HepG2 (cell line): ENCODE results near the gene SATB1. TPM values are rescaled to one million over a fixed set of nuclear protein-coding genes. Genes with fewer than 3 reads are reported as not detected.

Source experiments
- ATAC-seq: fragments of 200-7000 bp; cut with Tn5 transposase; 3 replicates; pipeline ENCODE4 v1.9.1; 2020; ENCODE audit warnings: mild to moderate bottlenecking, moderate library complexity
- BruUV-seq: library from RNA; stranded (reverse); fragments of 400-500 nt; replicated peaks from 2 replicates; lab custom pipeline; 2021; lab: Mats Ljungman, UMichigan
- CTCF ChIA-PET: fragments of 300-600 bp; formaldehyde crosslinking; extraction: SDS; loops from one replicate; lab custom pipeline; 2021; ENCODE audit warnings: low total read pairs, inconsistent platforms, low intra/inter-chr PET ratio; lab: Yijun Ruan, JAX
- POLR2A ChIA-PET: fragments of 350-600 bp; sonication (Branson Sonifier 250); formaldehyde crosslinking; loops from one replicate; lab custom pipeline; 2020; ENCODE audit warnings: antibody characterized with exemption, inconsistent platforms; lab: Yijun Ruan, JAX
- DNase-seq: peaks from one replicate; pipeline ENCODE4 v3.0.0-alpha.2; 2015; ENCODE audit warnings: low spot score
- FAIRE-seq: peaks from 3 replicates; lab custom pipeline; 2011; peaks lifted over from hg19 to GRCh38; lab: Jason Lieb, UNC
- H2AFZ ChIP-seq: one replicate; pipeline ENCODE4 v1.6.1; 2011; ENCODE audit warnings: low read length, inconsistent platforms
- H3K27ac ChIP-seq: fragments of 300-600 bp; 3 replicates; pipeline ENCODE4 v1.8.0; 2011; ENCODE audit warnings: mixed run types, mild to moderate bottlenecking, mixed read lengths, low read length, inconsistent platforms; ENCODE audit not compliant: insufficient read depth; ENCODE audit errors: extremely low read length
- H3K27me3 ChIP-seq, 2 experiments: fragments of 200-600 bp in 1 of 2; 2 replicates in 1 of 2; 3 replicates in 1 of 2; pipeline versions ENCODE4 v1.6.0 to v1.8.0; 2011; ENCODE audit warnings: low read length in 2 of 2, mild to moderate bottlenecking in 2 of 2, moderate library complexity in 2 of 2, inconsistent platforms in 1 of 2; ENCODE audit not compliant: insufficient read depth in 2 of 2, control insufficient read depth in 1 of 2
- H3K36me3 ChIP-seq, 2 experiments: fragments of 200-600 bp in 1 of 2; replicated peaks in 1 of 2; 2 replicates in 1 of 2; 3 replicates in 1 of 2; pipeline versions ENCODE4 v1.5.1 to v1.8.0; 2011; ENCODE audit warnings: low read length in 2 of 2, inconsistent platforms in 1 of 2; ENCODE audit not compliant: insufficient read depth in 2 of 2, control insufficient read depth in 1 of 2
- H3K4me1 ChIP-seq: 2 replicates; pipeline ENCODE4 v1.5.1; 2012; ENCODE audit warnings: low read length, inconsistent platforms; ENCODE audit not compliant: insufficient read depth
- H3K4me2 ChIP-seq: 2 replicates; pipeline ENCODE4 v1.6.0; 2011; ENCODE audit warnings: low read depth, low read length, inconsistent platforms
- H3K4me3 ChIP-seq, 3 experiments: fragments of 200-600 bp in 1 of 3; sonication (generic), shearing (Covaris generic) in 1 of 3; replicated peaks in 1 of 3; 2 replicates each; pipeline ENCODE4 v1.5.1; 2011 to 2016; ENCODE audit warnings: low read length in 3 of 3, inconsistent platforms in 2 of 3, low read depth in 2 of 3, mild to moderate bottlenecking in 2 of 3, control low read depth in 1 of 3, mixed read lengths in 1 of 3; ENCODE audit not compliant: insufficient read depth in 1 of 3
- H3K79me2 ChIP-seq: one replicate; pipeline ENCODE4 v1.6.1; 2011; ENCODE audit warnings: low read length, inconsistent platforms; ENCODE audit not compliant: insufficient read depth
- H3K9ac ChIP-seq: 2 replicates; pipeline ENCODE4 v1.6.0; 2011; ENCODE audit warnings: mild to moderate bottlenecking, low read depth, low read length, inconsistent platforms; ENCODE audit not compliant: insufficient read depth
- H3K9me3 ChIP-seq: 2 replicates; pipeline ENCODE4 v1.5.1; 2012; ENCODE audit warnings: mild to moderate bottlenecking, low read length
- H4K20me1 ChIP-seq: 2 replicates; pipeline ENCODE4 v1.6.0; 2011; ENCODE audit warnings: inconsistent platforms, mild to moderate bottlenecking, low read length, moderate library complexity; ENCODE audit not compliant: insufficient read depth
- CREB3 ChIP-seq: sonication (generic); formaldehyde crosslinking; IDR thresholded peaks from 2 replicates; pipeline ENCODE4 v1.5.0; 2020; ENCODE audit warnings: missing genetic modification reagents
- ZHX1 ChIP-seq: sonication (generic); formaldehyde crosslinking; IDR thresholded peaks from 2 replicates; pipeline ENCODE4 v1.8.1; 2022; ENCODE audit warnings: low read depth, mild to moderate bottlenecking, missing genetic modification reagents
- WGBS: methylation state at CpG from one replicate; pipeline ENCODE4 v1.1.6; 2017; ENCODE audit warnings: low lambda C conversion rate; 5-methylcytosine and 5-hydroxymethylcytosine counted together
- in situ Hi-C: cut with HindIII; loops from 2 replicates; pipeline ENCODE4 v1.10.0; 2017; ENCODE audit warnings: low pct_unique_long_range_greater_than_20kb; ENCODE audit not compliant: extremely low pct_ligation_motif_present
- intact Hi-C: fragments of 100-400 bp; cut with micrococcal nuclease; formaldehyde crosslinking; loops from one replicate; pipeline ENCODE4 v1.10.0; 2022; ENCODE audit not compliant: unreplicated experiment
- polyA plus RNA-seq, 8 experiments: library from polyadenylated mRNA; depleted of rRNA in 3 of 8; stranded (reverse) in 7 of 8; unstranded in 1 of 8; fragments of >200 nt; fragmentation: Illumina TruSeq in 4 of 8; extraction: Trizol in 4 of 8; gene quantifications; 2 replicates each; pipeline versions ENCODE4 v1.2.1 to v1.2.3, GENCODE V29; 2011 to 2016; ENCODE audit warnings: low read depth in 4 of 8, missing spikeins in 1 of 8, mixed read lengths in 1 of 8; ENCODE audit not compliant: insufficient read depth in 1 of 8
- total RNA-seq, 5 experiments: library from RNA; depleted of rRNA; stranded (reverse); fragments of >200 nt; fragmentation: Illumina TruSeq; extraction: Trizol; gene quantifications; 2 replicates each; pipeline ENCODE4 v1.2.3, GENCODE V29; 2016; ENCODE audit warnings: low read depth in 1 of 5

The SATB1 gene
- total and polyA plus RNA-seq, 2 of the 13 experiments (the other 11 are each of a cell fraction or from before 2014, with no cell fraction given): 0.03 TPM; not detected in 1

- Histone ChIP-seq H3K4me3 (no peak overlapping the region), H3K4me1 (no peaks in the 10 kb centered on the region), H4K20me1 (no peaks in the 10 kb centered on the region), H2AFZ (no peak overlapping the region), H3K27me3 (no peaks in the 10 kb centered on the region), H3K36me3 (no peaks in the 10 kb centered on the region), H3K27ac (no peak overlapping the region), H3K9ac (no peak overlapping the region), H3K4me2 (no peak overlapping the region), H3K79me2 (no peaks in the 10 kb centered on the region), H3K9me3 (no peaks in the 10 kb centered on the region)
- TF ChIP-seq CREB3 (CRISPR knock-in tag): no peak
- in situ Hi-C loops (loop anchor here (25.0 kb wide), 1 partner anchor 1132 kb away; no protein-coding TSS in a partner anchor), intact Hi-C loops (no loop called here)
- ATAC-seq: no peak
- CTCF ChIA-PET: no interaction called here
- no peak for DNase-seq
- FAIRE-seq: no peak
- WGBS: 17% methylated on average over 2 of the region's 2 CpGs
- POLR2A ChIA-PET: no interaction called here
- BruUV-seq: no TSS peak
These were observed 31.2 kb downstream of the SATB1 start for GRCh38 chr3:18393906-18394305.

GRCh38 chr3:18390024-18390660 is 35.0 kb downstream of the SATB1 start:
- no peak overlapping the region for H2AFZ ChIP-seq
- H3K27me3 ChIP-seq: 0 out of 5 replicates have a peak, but pooled peaks cover 0 to 4% of the 10 kb centered on the region in 2 experiments
- intact Hi-C loops: no loop called here
- H3K9me3 ChIP-seq: no peaks in the 10 kb centered on the region
- no peak for FAIRE-seq
- in situ Hi-C loops: loop anchor here (25.0 kb wide), 1 partner anchor 1128 kb away; no protein-coding TSS in a partner anchor
- CTCF ChIA-PET: interaction anchor here (1.6 kb wide), 1 partner anchor 496 kb away, joined by 8 read pairs; no protein-coding TSS in a partner anchor
- H3K4me3 ChIP-seq: no peak overlapping the region
- no peaks in the 10 kb centered on the region for H3K79me2 ChIP-seq
- H3K9ac ChIP-seq: no peak overlapping the region
- H3K27ac ChIP-seq: no peak overlapping the region
- H3K4me1 ChIP-seq: no peaks in the 10 kb centered on the region
- no peaks in the 10 kb centered on the region for H4K20me1 ChIP-seq
- no peak overlapping the region for H3K4me2 ChIP-seq
- no peak for DNase-seq
- POLR2A ChIA-PET: no interaction called here
- no peak for ATAC-seq
- BruUV-seq: no TSS peak
- H3K36me3 ChIP-seq: no peaks in the 10 kb centered on the region
- WGBS: 1% methylated on average over 3 of the region's 3 CpGs
- no peak for TF ChIP-seq ZHX1 (CRISPR knock-in tag)
